SW480 (cell line): Measurements from ENCODE around the gene REXO1.

Experiments used
- DNase-seq: peaks from one replicate; pipeline ENCODE4 v3.0.0-alpha.2; 2016; ENCODE audit warnings: low spot score

Gene REXO1

DNA sequence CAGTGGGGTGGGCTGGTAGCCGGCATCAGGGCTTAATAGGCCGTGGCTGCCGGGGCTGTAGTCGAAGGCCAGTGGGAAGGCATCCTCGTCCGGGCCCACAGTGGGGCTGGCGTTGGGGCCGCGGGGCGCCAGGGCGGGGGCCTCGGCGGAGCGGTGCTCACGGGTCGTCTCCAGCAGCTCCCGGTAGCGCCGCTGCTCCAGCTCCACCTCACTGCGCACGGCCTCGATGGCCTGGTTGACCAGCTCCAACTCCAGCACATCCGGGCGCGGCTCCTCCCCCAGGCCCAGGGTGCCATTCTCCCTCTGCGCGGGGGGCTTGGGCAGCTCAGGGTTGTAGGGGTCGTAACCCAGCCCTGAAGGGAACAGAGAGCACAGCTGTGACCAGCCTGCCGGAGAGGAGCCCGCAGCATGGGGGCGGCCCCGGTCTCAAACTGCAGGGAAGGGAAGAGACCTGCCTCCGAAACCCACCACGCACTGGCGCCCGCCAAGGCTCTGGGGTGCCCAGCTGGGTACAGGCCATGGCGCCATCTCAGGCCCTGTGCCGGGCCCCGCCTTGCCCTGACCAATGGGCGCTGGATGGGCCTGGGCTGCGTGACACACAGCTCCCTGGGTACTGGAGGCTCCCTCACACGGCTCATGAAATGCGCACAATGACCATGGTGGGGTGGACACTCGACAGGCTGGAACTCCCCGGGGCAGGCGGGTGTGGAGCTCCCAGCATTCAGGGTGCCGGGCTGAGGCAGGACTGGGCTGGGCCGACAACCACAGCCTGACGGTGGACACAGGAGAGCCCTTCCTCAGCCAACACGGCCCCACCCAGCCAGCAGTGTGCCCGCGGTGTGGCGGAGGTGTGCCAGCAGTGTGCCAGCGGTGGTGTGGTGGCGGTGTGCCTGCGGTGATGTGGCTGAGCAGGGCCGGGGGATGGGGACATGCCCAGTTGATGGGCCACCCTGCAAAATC, 19.7 kb downstream of the REXO1 start:
- DNase-seq = no peak

DNA sequence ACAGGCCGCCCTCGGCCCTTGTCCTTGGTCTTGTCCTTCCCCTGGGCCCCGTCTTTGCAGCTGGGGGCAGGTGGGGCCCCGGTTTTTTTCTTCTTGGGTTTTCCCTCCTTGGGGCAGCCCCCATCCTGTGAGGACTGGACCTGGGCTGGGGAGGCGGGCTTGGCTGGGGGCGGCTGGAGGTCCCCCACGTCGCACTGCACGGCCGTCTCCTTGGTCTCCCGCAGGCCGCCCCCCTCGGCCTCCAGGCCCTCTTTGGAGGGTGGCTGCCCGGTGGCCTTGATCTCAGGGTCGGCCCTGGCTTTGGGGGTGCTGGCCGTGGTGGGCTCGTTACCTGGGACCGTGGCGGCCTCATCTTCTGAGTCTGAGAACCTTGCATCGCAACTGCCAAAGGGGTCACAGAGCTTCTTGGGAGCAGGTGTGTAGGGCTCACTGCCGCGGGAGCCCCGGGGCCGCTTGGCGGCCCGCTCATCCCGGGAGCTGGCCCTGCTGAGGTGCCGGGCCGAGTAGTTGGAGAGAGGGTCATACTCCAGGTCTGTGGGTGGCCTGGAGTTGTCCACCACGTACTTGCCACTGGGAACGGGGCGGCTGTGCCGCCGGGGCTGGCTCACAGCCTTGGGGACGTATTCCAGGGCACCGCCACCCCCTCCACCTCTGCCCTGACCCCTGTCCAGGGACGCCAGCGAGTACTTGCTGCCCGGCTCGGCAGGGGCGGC, 20.6 kb downstream of the REXO1 start:
- no peak for DNase-seq

DNA sequence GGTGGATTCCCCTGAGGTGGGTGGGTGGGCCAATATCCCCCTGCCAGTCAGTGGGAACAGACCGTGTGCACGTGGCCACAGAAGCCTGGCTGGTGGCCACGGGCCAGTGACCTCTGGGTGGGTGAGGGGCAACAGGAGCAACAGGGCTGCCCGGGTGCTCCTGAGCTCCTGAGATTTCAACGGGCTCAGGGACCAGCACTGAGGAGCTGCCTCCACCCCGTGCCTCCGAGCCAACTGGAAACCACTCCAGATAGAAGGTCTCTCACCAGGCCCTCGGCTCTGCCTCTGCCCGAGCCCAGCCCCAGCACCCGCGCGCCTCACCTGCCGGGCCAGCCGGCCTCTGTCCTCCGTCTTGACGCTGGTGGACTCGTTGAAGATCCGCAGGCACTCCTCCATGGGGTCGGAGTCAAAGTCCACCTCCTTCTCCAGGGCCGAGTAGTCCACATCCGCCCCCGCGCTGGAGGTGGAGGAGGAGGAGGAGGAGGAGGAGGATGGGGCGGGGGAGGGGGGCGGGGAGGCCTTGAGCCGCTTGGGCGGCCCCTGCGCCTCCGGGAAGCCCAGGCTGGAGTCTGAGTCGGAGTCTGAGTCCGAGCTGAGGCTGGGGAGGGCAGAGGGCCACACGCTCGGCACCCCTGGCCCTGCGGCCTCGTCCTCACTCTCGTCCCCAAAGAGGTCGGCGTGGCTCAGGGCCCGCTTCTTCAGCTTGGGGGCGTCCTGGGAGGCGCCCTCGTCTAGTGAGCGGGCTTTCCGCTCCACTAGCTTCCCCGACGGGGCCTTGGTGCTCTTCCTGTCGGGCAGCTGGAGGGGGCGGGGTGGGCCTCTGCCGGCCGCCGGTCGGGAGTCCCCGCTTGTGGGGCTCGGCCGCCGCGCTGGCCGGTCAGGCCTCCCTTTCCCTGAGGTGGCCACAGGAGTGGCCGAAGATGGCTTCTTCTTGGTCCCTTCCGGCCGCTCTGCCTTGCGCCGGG, 21.4 kb downstream of the REXO1 start:
- DNase-seq = no peak

DNA sequence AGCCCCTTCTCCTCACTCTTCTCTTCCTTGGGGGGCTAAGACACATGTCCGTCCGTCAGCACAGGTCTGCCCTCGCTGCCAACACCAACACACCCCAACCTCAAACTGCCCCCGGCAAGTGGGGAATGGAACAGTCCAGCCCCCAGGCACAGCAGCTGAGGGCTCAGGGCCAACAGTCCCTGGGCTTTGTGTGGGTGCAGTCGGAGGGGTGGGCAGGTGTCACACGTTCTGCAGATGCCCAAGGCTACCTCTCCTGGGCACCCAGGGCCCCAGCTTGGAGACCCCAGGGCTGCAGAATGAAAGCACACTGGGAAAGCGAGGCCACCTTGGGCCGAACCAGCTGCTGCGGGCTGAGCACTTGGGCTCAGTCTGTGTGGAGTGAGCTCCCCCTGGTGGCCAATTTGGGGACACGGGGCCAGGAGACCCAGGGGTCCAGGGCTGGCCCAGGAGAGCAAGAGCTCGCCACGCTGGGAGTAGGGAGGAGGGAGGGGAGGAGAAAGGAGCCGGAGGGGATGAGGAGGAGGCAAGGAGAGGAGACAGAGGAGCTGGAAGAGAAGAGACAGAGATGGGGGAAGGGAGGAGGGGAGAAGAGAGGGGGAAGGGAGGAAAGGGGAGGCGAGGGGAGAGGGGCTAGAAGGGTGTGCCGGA, 22.2 kb downstream of the REXO1 start:
- DNase-seq = no peak

- DNase-seq = no peak
Measured at GRCh38 chr19:1824252-1824622, 24.0 kb downstream of the REXO1 start.

GRCh38 chr19:1823539-1824251, 24.6 kb downstream of the REXO1 start:
- no peak for DNase-seq

- DNase-seq = no peak
Measured at GRCh38 chr19:1823020-1823419, 25.3 kb downstream of the REXO1 start.

- no peak for DNase-seq
Measured at GRCh38 chr19:1822210-1822609, 26.1 kb downstream of the REXO1 start.

DNA sequence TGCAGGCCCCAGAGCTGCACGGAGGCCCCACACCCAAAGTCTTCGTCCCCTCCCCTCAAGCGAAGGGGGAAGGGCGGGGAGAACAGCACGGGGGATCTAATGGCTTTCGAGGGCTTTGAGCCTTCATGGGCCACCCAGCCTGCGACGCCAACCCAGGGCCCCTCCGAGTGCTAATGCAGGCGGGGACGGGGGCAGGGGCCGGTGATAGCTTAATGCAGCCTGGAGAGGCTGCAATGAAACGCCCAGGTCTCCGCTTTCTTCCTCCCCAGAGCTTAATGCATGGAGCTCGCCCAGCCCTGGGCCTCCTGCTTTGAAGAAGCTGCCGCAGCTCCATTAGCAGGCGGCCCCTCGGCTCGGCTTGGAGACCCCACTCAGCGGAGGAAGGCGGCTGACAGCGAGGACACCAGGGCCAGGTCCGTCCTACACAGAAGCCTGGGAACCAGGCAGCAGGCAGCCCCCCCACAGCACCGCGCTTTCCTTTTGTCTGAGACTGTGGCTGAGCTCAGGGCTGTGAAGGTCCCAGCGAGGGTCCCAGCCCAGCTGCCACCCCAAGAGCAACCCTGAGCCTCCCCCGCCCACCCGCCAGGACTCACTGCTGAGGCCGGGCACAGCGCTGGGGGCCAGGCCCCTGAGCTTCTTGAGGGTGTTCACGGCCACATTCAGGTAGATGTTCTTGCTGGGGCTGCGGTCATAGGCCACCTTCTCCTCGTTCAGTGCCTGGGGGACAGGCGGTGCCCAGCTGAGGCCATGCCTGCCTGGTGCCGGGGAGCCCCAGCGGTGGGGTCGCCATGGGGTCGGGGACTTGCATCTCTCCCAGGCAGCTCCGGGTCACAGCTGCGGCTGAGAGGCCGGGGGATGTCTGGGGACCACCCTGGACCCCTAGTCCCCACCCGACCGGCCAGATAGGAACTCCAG, 28.7 kb downstream of the REXO1 start:
- DNase-seq = no peak

GRCh38 chr19:1818549-1819195, 29.6 kb downstream of the REXO1 start:
- DNase-seq = no peak

- no peak for DNase-seq
Measured at GRCh38 chr19:1817553-1818179, 30.6 kb downstream of the REXO1 start.

- DNase-seq = no peak
Measured at GRCh38 chr19:1816530-1817298, 31.6 kb downstream of the REXO1 start.

DNA sequence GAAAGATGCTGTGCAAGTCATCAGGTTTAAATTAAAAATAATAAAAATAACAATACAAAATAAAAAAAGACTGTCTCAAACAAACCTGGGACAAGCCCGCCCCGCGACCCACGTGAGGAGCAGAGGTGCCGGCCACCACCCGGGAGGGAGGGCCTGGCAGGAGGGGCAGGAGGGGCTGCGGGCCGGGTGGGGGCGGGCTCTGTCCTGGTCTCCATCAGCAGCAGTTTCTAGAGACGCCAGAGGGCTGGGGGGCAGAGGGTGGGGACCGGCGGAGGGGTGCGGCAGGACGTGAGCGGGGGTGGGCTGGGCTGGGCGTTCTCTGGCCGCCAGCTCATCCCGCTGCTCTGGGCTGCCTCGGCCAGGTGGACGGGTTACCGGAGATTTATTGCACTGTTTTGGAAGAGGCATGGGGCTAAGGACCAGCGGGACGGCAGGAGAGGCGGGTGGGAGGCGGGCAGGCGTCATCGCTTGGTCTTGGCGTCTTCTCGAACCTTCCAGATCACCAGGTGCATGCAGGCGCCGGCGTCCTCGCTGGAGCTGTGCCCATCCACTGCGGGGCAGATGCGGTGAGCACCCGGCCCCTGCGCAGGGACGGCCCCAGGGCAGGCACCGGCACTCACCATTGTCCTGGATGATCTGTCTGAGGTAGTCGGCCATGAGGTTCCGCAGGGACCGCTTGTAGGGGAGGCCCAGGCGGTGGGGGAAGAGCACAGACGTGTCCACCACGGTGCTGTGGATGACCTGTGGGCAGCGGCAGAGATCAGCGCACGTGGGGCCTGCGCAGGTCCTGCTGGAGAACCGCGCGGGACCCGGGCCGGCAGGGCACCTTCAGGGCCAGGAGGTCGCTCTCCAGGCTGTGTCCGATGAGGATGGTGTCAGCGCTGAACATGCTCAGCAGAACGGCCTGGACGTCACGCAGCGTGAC, 32.4 kb downstream of the REXO1 start:
- no peak for DNase-seq

GRCh38 chr19:1814833-1815604, 33.3 kb downstream of the REXO1 start:
- no peak for DNase-seq

GRCh38 chr19:1814391-1814790, 33.9 kb downstream of the REXO1 start:
- no peak for DNase-seq
